ENCODE data around the gene ECHS1. TPM values are rescaled to one million over a fixed set of nuclear protein-coding genes. Genes with fewer than 3 reads are reported as not detected.
A peak's percentile ranks its signal among the peaks of the same experiment; 100 is the strongest.

ECHS1 gene
- total and polyA plus RNA-seq, 10 of the 15 experiments (the other 5 are each of a cell fraction or from before 2014, with no cell fraction given), result 32.7 to 164 (median 62.4) TPM

DNA sequence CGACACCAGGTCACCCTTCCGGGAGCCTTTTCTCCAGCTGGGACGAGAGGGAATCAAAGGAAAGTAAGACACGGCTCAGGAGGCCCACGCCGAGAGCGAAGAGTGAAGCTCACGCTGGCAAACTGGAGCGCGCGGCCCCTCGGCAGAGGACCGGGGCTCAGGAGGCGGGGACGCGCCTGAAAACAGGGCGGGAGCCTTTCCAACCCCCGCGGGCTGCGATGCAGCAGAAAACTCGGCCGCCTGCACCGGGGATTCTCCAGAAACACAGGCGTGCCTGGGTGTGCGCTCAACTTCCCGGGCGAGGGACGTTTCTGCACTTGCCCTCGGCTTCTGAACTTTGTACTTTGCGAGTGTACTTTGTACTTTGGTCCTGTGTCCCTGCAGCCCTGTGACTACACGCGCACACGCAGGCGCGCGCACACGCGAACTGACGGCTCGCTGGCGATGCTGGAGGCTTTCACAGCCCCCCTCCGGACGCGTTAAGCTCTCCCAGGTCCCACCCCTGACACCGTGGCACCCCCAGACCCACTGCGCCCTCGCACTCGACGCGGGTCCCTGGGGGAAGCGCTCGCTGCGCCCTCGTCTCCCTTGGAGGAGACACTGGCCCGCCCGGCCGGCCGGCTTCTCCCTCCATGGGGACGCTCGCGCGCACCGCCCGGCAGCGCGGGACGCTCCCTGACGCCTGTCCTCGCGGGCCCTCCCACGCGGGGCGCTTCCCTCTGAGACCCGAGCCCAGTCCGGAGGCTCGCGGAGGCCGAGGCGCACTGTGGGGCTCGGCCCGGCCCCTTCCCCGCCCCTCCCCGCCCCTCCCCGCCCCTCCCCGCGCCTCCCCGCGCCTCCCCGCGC is 5.3 kb upstream of the ECHS1 start (continued):
- TF ChIP-seq, protein P1, sequence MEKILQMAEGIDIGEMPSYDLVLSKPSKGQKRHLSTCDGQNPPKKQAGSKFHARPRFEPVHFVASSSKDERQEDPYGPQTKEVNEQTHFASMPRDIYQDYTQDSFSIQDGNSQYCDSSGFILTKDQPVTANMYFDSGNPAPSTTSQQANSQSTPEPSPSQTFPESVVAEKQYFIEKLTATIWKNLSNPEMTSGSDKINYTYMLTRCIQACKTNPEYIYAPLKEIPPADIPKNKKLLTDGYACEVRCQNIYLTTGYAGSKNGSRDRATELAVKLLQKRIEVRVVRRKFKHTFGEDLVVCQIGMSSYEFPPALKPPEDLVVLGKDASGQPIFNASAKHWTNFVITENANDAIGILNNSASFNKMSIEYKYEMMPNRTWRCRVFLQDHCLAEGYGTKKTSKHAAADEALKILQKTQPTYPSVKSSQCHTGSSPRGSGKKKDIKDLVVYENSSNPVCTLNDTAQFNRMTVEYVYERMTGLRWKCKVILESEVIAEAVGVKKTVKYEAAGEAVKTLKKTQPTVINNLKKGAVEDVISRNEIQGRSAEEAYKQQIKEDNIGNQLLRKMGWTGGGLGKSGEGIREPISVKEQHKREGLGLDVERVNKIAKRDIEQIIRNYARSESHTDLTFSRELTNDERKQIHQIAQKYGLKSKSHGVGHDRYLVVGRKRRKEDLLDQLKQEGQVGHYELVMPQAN (conservative IDR thresholded peaks at IDR 0.05), result peak; percentile 34; the same call in 1 of the 2 replicates
- TF ChIP-seq JUND (IDR thresholded peaks at IDR 0.05; ENCODE audit: low read depth, low read length) (no peak), BHLHE40 (IDR thresholded peaks at IDR 0.05; ENCODE audit: borderline replicate concordance in 1 of 2, low read depth in 2 of 2, low read length in 1 of 2) (peak in 1 of 2 experiments; percentile 76; a peak in 2 of 4 replicates), MYC (IDR thresholded peaks at IDR 0.05; ENCODE audit: insufficient read depth, insufficient read length, insufficient replicate concordance, low read length, severe bottlenecking) (no peak), ZNF622 (IDR thresholded peaks at IDR 0.05) (no peak), IKZF1 (conservative IDR thresholded peaks at IDR 0.05) (peak; percentile 81), SRF (IDR thresholded peaks at IDR 0.05; ENCODE audit: low read depth in 2 of 2, low read length in 2 of 2) (no peak), EGR1 (IDR thresholded peaks at IDR 0.05; ENCODE audit: borderline replicate concordance in 1 of 2, low read depth in 2 of 2, low read length in 2 of 2) (no peak), CHD1 (IDR thresholded peaks at IDR 0.05; ENCODE audit: low read depth, low read length) (no peak), NFXL1 (IDR thresholded peaks at IDR 0.05; ENCODE audit: borderline replicate concordance) (no peak), PAX5 (IDR thresholded peaks at IDR 0.05; ENCODE audit: borderline replicate concordance, low read depth, low read length) (no peak), ZNF274 (IDR thresholded peaks at IDR 0.05; ENCODE audit: insufficient read depth, insufficient read length) (no peak), RAD21 (IDR thresholded peaks at IDR 0.05; ENCODE audit: insufficient read depth, low read depth, low read length) (no peak), ZNF384 (IDR thresholded peaks at IDR 0.05; ENCODE audit: borderline replicate concordance, low read depth, low read length) (no peak), NFYA (IDR thresholded peaks at IDR 0.05; ENCODE audit: borderline replicate concordance, low read depth, low read length) (no peak), RFX5 (IDR thresholded peaks at IDR 0.05; ENCODE audit: low read depth, low read length) (no peak)
- TF ChIP-seq, protein P2, sequence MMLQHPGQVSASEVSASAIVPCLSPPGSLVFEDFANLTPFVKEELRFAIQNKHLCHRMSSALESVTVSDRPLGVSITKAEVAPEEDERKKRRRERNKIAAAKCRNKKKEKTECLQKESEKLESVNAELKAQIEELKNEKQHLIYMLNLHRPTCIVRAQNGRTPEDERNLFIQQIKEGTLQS (IDR thresholded peaks at IDR 0.05; ENCODE audit: borderline replicate concordance, extremely low read depth, low read depth, low read length), result no peak
- TF ChIP-seq, protein P3, sequence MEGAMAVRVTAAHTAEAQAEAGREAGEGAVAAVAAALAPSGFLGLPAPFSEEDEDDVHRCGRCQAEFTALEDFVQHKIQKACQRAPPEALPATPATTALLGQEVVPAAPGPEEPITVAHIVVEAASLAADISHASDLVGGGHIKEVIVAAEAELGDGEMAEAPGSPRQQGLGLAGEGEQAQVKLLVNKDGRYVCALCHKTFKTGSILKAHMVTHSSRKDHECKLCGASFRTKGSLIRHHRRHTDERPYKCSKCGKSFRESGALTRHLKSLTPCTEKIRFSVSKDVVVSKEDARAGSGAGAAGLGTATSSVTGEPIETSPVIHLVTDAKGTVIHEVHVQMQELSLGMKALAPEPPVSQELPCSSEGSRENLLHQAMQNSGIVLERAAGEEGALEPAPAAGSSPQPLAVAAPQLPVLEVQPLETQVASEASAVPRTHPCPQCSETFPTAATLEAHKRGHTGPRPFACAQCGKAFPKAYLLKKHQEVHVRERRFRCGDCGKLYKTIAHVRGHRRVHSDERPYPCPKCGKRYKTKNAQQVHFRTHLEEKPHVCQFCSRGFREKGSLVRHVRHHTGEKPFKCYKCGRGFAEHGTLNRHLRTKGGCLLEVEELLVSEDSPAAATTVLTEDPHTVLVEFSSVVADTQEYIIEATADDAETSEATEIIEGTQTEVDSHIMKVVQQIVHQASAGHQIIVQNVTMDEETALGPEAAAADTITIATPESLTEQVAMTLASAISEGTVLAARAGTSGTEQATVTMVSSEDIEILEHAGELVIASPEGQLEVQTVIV (IDR thresholded peaks at IDR 0.05; ENCODE audit: borderline replicate concordance, partially characterized antibody), result no peak
- TF ChIP-seq, protein P4, sequence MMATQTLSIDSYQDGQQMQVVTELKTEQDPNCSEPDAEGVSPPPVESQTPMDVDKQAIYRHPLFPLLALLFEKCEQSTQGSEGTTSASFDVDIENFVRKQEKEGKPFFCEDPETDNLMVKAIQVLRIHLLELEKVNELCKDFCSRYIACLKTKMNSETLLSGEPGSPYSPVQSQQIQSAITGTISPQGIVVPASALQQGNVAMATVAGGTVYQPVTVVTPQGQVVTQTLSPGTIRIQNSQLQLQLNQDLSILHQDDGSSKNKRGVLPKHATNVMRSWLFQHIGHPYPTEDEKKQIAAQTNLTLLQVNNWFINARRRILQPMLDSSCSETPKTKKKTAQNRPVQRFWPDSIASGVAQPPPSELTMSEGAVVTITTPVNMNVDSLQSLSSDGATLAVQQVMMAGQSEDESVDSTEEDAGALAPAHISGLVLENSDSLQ (IDR thresholded peaks at IDR 0.05), result 0 out of 2 replicates have a peak, but pooled peaks have one; percentile 11
- TF ChIP-seq, protein P5, sequence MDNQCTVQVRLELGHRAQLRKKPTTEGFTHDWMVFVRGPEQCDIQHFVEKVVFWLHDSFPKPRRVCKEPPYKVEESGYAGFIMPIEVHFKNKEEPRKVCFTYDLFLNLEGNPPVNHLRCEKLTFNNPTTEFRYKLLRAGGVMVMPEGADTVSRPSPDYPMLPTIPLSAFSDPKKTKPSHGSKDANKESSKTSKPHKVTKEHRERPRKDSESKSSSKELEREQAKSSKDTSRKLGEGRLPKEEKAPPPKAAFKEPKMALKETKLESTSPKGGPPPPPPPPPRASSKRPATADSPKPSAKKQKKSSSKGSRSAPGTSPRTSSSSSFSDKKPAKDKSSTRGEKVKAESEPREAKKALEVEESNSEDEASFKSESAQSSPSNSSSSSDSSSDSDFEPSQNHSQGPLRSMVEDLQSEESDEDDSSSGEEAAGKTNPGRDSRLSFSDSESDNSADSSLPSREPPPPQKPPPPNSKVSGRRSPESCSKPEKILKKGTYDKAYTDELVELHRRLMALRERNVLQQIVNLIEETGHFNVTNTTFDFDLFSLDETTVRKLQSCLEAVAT (IDR thresholded peaks at IDR 0.05), result peak; percentile 20; the same call in 1 of the 2 replicates

All from GM12878 (cell line).